GM12872 (cell line): ENCODE measurements around the gene ATP8A2.

ENCODE experiments used
- CTCF ChIP-seq: IDR thresholded peaks from 3 replicates; pipeline ENCODE4 v1.5.1; 2011; ENCODE audit warnings: low read depth, mild to moderate bottlenecking, low read length, moderate library complexity; ENCODE audit not compliant: insufficient read depth

ATP8A2 gene

DNA sequence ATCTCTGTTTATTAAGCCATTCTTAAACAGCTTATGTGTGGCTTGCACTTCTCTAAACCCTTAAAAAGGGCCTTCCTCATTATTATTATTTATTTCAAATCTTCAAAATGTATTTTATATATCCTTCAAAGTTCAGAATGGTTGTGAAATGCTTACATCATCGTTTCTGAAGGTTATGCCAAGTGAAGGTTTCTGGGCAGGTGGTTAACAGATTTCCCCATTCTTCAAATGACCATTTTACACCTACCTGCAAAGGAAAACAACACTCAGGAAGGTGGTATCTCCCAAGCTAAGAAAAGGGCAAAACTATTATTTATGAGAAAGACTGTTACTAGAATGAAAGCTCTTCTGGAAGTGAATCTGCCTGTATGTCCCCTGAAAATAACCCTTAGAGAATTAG lies 488.5 kb downstream of the ATP8A2 start:
- TF ChIP-seq CTCF, result no peak

DNA sequence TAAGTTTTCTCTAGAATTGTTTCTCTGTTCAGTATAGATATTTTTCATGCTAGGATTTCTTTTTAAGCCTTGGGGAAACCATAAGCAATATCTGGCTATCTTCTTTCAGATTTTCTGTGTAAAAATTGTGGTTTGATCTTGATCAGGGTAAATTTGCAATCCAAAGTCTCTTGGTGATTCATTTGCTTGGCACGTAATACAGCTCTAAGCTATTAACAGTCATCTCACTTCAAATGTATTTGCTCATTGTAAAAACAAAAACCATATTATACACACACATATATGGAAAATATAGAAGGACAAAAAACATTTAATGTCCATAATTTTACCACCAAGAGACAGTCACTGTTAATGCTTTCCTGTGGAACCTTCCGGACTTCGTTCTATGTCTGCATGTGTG lies 489.1 kb downstream of the ATP8A2 start:
- no peak for TF ChIP-seq CTCF

DNA sequence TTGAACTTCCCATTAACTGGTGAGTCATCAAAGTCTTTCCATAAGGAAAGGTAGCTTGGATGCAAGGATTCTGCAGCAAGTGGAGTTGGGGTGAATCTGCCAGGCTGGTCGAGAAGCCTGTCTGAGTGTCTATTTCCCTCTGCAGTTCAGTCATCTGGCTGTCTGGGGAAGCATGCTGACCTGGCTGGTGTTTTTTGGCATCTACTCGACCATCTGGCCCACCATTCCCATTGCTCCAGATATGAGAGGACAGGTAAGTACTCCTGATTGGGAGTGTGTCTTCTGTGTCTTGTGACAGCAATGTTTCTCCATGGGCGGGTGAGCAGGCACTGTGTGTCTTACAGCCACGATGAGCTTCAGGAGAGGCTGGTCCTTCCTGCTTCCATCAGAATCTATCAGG lies 490.4 kb downstream of the ATP8A2 start:
- TF ChIP-seq CTCF, result no peak

DNA sequence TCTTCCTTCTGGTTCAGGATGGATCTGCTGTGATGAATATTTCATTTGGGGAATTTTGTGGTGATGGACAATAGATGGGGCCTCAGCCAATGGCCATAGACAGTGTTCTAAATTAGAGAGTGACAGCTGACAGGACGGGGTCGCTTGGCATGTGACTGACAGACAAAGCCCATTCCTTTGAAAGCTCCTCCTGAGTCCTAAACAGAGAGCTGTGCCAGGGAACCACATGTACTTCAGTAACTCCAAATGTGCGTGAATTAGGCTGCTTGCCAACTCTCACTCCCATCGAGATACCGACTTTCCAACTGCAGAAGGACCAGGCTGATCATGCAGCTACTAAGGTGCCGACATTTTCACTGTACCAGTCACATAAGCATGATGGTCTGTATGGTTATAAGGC lies 492.3 kb downstream of the ATP8A2 start:
- TF ChIP-seq CTCF, result no peak

- no peak for TF ChIP-seq CTCF
Measured at GRCh38 chr13:25864936-25865335, 493.2 kb downstream of the ATP8A2 start.

- TF ChIP-seq CTCF, result no peak
Measured at GRCh38 chr13:25865391-25865790, 493.6 kb downstream of the ATP8A2 start.

GRCh38 chr13:25867038-25867437 lies 495.3 kb downstream of the ATP8A2 start:
- no peak for TF ChIP-seq CTCF

- no peak for TF ChIP-seq CTCF
Measured at GRCh38 chr13:25868490-25868889, 496.7 kb downstream of the ATP8A2 start.
